ENCODE measurements around the gene ROR1.
"Not testable (repeated sequence)": the region's sequence is repeated elsewhere in the genome, so short reads cannot be mapped to it uniquely, and the experiment has no call there.

ROR1 gene

GRCh38 chr1:64186138-64186897 lies 412.5 kb downstream of the ROR1 start:
- no peak for DNase-seq (ENCODE audit: low spot score)

- no peak for DNase-seq (ENCODE audit: low spot score)
Observed at GRCh38 chr1:64186898-64187280, 413.1 kb downstream of the ROR1 start.

- no peak for DNase-seq (ENCODE audit: low spot score)
Observed at GRCh38 chr1:64187646-64188045, 413.8 kb downstream of the ROR1 start.

GRCh38 chr1:64192290-64192689 lies 418.5 kb downstream of the ROR1 start:
- no peak for DNase-seq (ENCODE audit: low spot score)

GRCh38 chr1:64194168-64195080 lies 420.6 kb downstream of the ROR1 start:
- peak; percentile 82 for DNase-seq (ENCODE audit: low spot score)

GRCh38 chr1:64195081-64195395 lies 421.2 kb downstream of the ROR1 start:
- no peak for DNase-seq (ENCODE audit: low spot score)

- peak; percentile 74 for DNase-seq (ENCODE audit: low spot score)
Observed at GRCh38 chr1:64196074-64196870, 422.5 kb downstream of the ROR1 start.

GRCh38 chr1:64197076-64197475 lies 423.3 kb downstream of the ROR1 start:
- DNase-seq (ENCODE audit: low spot score) = no peak

GRCh38 chr1:64199154-64199553 lies 425.3 kb downstream of the ROR1 start:
- DNase-seq (ENCODE audit: low spot score) = no peak

GRCh38 chr1:64200064-64200463 lies 426.2 kb downstream of the ROR1 start:
- DNase-seq (ENCODE audit: low spot score) = no peak

- DNase-seq (ENCODE audit: low spot score) = no peak
Observed at GRCh38 chr1:64203420-64203819, 429.6 kb downstream of the ROR1 start, which contains the start of gene UBE2U. Gene UBE2U, plus strand, starts transcription at chr1:64203623. Its CDS starts 428 bp downstream, at chr1:64204051.

GRCh38 chr1:64209221-64209620 lies 435.4 kb downstream of the ROR1 start:
- no peak for DNase-seq (ENCODE audit: low spot score)

- no peak for DNase-seq (ENCODE audit: low spot score)
Observed at GRCh38 chr1:64212031-64212430, 438.2 kb downstream of the ROR1 start.

- DNase-seq (ENCODE audit: low spot score) = no peak
Observed at GRCh38 chr1:64215576-64215975, 441.8 kb downstream of the ROR1 start.

GRCh38 chr1:64220241-64220640 lies 446.4 kb downstream of the ROR1 start:
- no peak for DNase-seq (ENCODE audit: low spot score)

- DNase-seq (ENCODE audit: low spot score) = no peak
Observed at GRCh38 chr1:64223329-64224151, 449.7 kb downstream of the ROR1 start.

GRCh38 chr1:64224236-64224635 lies 450.4 kb downstream of the ROR1 start:
- DNase-seq (ENCODE audit: low spot score) = not testable (repeated sequence)

- DNase-seq (ENCODE audit: low spot score) = no peak
Observed at GRCh38 chr1:64228167-64228957, 454.5 kb downstream of the ROR1 start.

- no peak for DNase-seq (ENCODE audit: low spot score)
Observed at GRCh38 chr1:64229307-64229706, 455.5 kb downstream of the ROR1 start.
